ENCODE results near the gene CX3CR1. TPM values are rescaled to one million over a fixed set of nuclear protein-coding genes. Genes with fewer than 3 reads are reported as not detected.

The CX3CR1 gene
- total RNA-seq, 1 experiment from 2014 or later = not detected

DNA sequence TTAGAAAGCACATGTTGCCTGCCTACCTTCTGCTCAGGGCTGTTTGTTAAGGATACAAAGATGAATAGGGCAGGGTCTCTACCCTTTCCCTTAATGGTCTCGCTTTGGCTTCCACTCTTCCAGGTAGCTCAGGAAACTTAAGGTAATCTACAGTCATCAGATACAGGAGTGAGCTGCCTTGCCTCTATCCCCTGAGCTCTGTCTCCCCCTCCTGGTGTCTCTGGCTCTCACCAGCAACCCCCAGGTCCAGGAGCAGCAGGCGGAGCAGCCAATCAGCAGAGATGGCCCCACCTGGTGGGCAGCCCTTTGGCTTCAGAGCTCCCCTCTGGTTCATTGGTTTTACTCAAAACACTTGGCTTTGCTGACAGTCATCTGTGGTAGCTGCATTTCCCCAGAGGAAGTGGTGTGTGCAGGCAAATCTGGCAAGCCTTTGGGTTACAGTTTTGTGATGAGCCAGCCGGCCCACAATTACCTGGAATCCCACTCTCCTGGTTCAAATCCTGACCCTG lies 8.5 kb upstream of the CX3CR1 start:
- ATAC-seq (peak; percentile 94), DNase-seq (ENCODE audit: low read depth, low spot score) (peak; percentile 60)
- CTCF ChIA-PET = interaction anchor here (1.0 to 2.0 kb wide), 5 partner anchors 75 to 289 kb away, joined by 3 to 10 read pairs (median 6); partner anchors contain the start of gene XIRP1
- Histone ChIP-seq H3K36me3 (ENCODE audit: control insufficient read depth, insufficient read depth, low read length) (no peaks in the 10 kb centered on the region), H3K4me3 (ENCODE audit: low read depth in 2 of 2, low read length in 2 of 2) (no peak overlapping the region), H3K27ac (ENCODE audit: low read length) (no peak overlapping the region), H3K9me3 (ENCODE audit: control insufficient read depth, insufficient read depth, low read depth, low read length) (no peaks in the 10 kb centered on the region), H3K27me3 (ENCODE audit: control insufficient read depth, insufficient read depth, low read length) (no peaks in the 10 kb centered on the region), H3K4me1 (ENCODE audit: control insufficient read depth, insufficient read depth, low read length) (no peaks in the 10 kb centered on the region)
- in situ Hi-C loops (cut with HindIII; ENCODE audit: low pct_unique_long_range_greater_than_20kb, low sequenced_read_pairs) (no loop called here), intact Hi-C loops (cut with micrococcal nuclease; ENCODE audit: unreplicated experiment) (loop anchor here (1.0 to 5.0 kb wide), 4 partner anchors 81 to 186 kb away; no protein-coding TSS in a partner anchor)
- POLR2A ChIA-PET = no interaction called here
- TF ChIP-seq, protein P1, sequence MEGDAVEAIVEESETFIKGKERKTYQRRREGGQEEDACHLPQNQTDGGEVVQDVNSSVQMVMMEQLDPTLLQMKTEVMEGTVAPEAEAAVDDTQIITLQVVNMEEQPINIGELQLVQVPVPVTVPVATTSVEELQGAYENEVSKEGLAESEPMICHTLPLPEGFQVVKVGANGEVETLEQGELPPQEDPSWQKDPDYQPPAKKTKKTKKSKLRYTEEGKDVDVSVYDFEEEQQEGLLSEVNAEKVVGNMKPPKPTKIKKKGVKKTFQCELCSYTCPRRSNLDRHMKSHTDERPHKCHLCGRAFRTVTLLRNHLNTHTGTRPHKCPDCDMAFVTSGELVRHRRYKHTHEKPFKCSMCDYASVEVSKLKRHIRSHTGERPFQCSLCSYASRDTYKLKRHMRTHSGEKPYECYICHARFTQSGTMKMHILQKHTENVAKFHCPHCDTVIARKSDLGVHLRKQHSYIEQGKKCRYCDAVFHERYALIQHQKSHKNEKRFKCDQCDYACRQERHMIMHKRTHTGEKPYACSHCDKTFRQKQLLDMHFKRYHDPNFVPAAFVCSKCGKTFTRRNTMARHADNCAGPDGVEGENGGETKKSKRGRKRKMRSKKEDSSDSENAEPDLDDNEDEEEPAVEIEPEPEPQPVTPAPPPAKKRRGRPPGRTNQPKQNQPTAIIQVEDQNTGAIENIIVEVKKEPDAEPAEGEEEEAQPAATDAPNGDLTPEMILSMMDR (IDR thresholded peaks at IDR 0.05) = peak; percentile 88
- TF ChIP-seq POLR2AphosphoS5 (IDR thresholded peaks at IDR 0.05; ENCODE audit: low read depth, low read length) (no peak), SIN3A (IDR thresholded peaks at IDR 0.05; ENCODE audit: borderline replicate concordance, insufficient read depth, low read depth, low read length) (no peak)
- TF ChIP-seq, protein P2, sequence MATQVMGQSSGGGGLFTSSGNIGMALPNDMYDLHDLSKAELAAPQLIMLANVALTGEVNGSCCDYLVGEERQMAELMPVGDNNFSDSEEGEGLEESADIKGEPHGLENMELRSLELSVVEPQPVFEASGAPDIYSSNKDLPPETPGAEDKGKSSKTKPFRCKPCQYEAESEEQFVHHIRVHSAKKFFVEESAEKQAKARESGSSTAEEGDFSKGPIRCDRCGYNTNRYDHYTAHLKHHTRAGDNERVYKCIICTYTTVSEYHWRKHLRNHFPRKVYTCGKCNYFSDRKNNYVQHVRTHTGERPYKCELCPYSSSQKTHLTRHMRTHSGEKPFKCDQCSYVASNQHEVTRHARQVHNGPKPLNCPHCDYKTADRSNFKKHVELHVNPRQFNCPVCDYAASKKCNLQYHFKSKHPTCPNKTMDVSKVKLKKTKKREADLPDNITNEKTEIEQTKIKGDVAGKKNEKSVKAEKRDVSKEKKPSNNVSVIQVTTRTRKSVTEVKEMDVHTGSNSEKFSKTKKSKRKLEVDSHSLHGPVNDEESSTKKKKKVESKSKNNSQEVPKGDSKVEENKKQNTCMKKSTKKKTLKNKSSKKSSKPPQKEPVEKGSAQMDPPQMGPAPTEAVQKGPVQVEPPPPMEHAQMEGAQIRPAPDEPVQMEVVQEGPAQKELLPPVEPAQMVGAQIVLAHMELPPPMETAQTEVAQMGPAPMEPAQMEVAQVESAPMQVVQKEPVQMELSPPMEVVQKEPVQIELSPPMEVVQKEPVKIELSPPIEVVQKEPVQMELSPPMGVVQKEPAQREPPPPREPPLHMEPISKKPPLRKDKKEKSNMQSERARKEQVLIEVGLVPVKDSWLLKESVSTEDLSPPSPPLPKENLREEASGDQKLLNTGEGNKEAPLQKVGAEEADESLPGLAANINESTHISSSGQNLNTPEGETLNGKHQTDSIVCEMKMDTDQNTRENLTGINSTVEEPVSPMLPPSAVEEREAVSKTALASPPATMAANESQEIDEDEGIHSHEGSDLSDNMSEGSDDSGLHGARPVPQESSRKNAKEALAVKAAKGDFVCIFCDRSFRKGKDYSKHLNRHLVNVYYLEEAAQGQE (IDR thresholded peaks at IDR 0.05; ENCODE audit: insufficient read depth in 1 of 2, low read depth in 2 of 2, low read length in 1 of 2) = no peak
- no TSS peak for BruUV-seq (replicated peaks)

DNA sequence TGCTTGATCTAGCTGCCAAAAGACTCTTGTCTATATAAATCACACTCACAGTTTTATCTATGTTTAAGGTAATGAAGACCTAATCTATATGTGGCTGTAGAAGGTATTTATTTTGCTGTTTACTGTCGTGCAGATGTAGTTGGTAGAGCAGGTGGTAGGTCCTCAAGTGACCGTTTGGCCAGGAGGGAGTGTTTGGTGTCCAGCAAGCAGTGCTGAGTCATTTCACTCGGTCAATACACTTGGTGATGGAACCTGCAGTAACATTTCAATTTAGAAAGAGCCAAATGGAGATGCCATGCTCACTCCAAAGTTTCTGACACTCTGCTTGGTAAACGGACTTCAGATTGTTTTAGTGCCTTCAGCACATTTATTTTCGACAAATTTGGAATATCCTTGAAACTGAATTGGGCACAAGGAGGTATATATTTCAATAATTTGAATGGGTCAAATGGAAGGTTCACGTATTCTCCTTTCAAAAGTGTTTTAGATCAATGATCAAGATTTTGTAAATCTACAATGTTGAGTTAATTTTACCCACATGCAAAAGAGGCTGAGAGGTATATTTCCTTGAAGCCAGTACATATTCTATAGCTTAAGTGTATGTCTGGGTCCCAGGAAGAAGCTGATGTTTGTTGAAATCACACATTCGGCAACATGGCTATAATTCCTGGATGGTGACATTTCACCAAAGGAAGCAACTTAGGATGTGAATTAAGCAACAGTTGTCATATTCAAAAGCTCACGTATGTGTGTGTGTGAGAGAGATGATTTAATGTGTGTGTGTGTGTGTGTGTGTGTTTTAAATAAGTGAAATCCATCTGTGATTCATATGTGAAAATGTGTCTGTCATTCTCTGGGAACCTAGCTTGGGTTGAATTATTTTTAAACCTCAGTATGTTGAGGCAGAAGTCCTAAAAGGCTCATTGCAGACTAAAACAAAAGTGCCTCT lies 7.7 kb upstream of the CX3CR1 start:
- Histone ChIP-seq H3K4me3 (ENCODE audit: low read depth in 2 of 2, low read length in 2 of 2) (no peak overlapping the region), H3K27me3 (ENCODE audit: control insufficient read depth, insufficient read depth, low read length) (no peaks in the 10 kb centered on the region), H3K9me3 (ENCODE audit: control insufficient read depth, insufficient read depth, low read depth, low read length) (no peaks in the 10 kb centered on the region), H3K4me1 (ENCODE audit: control insufficient read depth, insufficient read depth, low read length) (no peaks in the 10 kb centered on the region), H3K27ac (ENCODE audit: low read length) (no peak overlapping the region), H3K36me3 (ENCODE audit: control insufficient read depth, insufficient read depth, low read length) (no peaks in the 10 kb centered on the region)
- no peak for TF ChIP-seq SIN3A (IDR thresholded peaks at IDR 0.05; ENCODE audit: borderline replicate concordance, insufficient read depth, low read depth, low read length)
- no peak for TF ChIP-seq POLR2AphosphoS5 (IDR thresholded peaks at IDR 0.05; ENCODE audit: low read depth, low read length)
- TF ChIP-seq, protein P2 (IDR thresholded peaks at IDR 0.05; ENCODE audit: insufficient read depth in 1 of 2, low read depth in 2 of 2, low read length in 1 of 2) = no peak
- TF ChIP-seq, protein P1 (IDR thresholded peaks at IDR 0.05) = no peak
- TF ChIP-seq TCF7L2 (IDR thresholded peaks at IDR 0.05; ENCODE audit: low read depth, low read length) = no peak
- no TSS peak for BruUV-seq (replicated peaks)
- ATAC-seq (no peak), DNase-seq (ENCODE audit: low read depth, low spot score) (no peak)
- in situ Hi-C loops (cut with HindIII; ENCODE audit: low pct_unique_long_range_greater_than_20kb, low sequenced_read_pairs) (no loop called here), intact Hi-C loops (cut with micrococcal nuclease; ENCODE audit: unreplicated experiment) (loop anchor here (1.0 to 5.0 kb wide), 4 partner anchors 80 to 185 kb away; no protein-coding TSS in a partner anchor)
- ChIA-PET POLR2A (no interaction called here), CTCF (interaction anchor here (1.0 to 2.0 kb wide), 6 partner anchors 74 to 288 kb away, joined by 3 to 10 read pairs (median 4); partner anchors contain the start of gene XIRP1)

All from Panc1 (cell line).